ENCODE results near the gene STRADB.

STRADB gene

GRCh38 chr2:201403880-201404279 is 47.7 kb upstream of the STRADB start:
- H3K9me3 ChIP-seq (ENCODE audit: control insufficient read depth, insufficient read depth, low read length): no peaks in the 10 kb centered on the region
- no peaks in the 10 kb centered on the region for H3K79me2 ChIP-seq (ENCODE audit: control insufficient read depth, low read length)
- H3K27me3 ChIP-seq (ENCODE audit: control insufficient read depth, low read length): no peaks in the 10 kb centered on the region
- H3K27ac ChIP-seq (ENCODE audit: low read depth, low read length): no peak overlapping the region
- no peak overlapping the region for H3K4me3 ChIP-seq (ENCODE audit: low read length)
- TF ChIP-seq EZH2phosphoT487 (IDR thresholded peaks at IDR 0.05; ENCODE audit: borderline replicate concordance, low read length) (no peak), CTCF (IDR thresholded peaks at IDR 0.05; ENCODE audit: low read depth, low read length, poor library complexity, severe bottlenecking) (no peak)
- no peak overlapping the region for H3K4me2 ChIP-seq (ENCODE audit: low read length)
- no peaks in the 10 kb centered on the region for H3K36me3 ChIP-seq (ENCODE audit: control insufficient read depth, low read length)
- H4K20me1 ChIP-seq (ENCODE audit: control insufficient read depth, insufficient read depth, low read depth, low read length): no peaks in the 10 kb centered on the region
- H3K4me1 ChIP-seq (ENCODE audit: control insufficient read depth, low read length): no peaks in the 10 kb centered on the region
- H3K9me2 ChIP-seq (replicated peaks; ENCODE audit: control insufficient read depth, low read length): no peaks in the 10 kb centered on the region
- no peaks in the 10 kb centered on the region for H3F3A ChIP-seq (ENCODE audit: control insufficient read depth, insufficient read depth)

DNA sequence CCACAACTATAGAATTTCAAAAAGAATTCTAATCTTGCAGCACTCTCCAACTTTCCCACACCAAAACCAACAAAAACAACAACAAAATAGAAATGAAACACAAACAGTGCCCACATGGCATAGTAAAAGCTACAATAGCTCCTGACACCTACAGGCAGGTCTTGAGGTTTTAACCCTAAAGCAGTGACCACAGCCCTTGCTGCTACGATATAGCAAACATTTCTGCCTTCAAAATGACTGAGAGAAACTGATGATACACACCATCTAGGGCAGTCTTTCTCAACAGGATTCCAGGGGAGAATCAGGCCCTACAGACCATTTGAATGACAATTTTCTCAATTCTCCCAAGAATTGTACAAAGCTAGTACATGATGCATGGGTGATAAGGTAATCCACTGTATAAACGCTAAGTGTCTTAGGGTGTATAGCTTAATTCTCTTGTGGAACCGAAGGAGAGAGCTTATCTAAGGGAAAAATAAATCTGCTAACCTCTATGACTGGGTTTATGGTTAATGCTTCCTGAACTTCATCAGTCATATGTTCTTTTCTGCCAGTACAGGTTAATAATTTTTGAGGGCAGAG is 46.8 kb upstream of the STRADB start:
- H3K9me2 ChIP-seq (replicated peaks; ENCODE audit: control insufficient read depth, low read length): no peaks in the 10 kb centered on the region
- H4K20me1 ChIP-seq (ENCODE audit: control insufficient read depth, insufficient read depth, low read depth, low read length): no peaks in the 10 kb centered on the region
- H3F3A ChIP-seq (ENCODE audit: control insufficient read depth, insufficient read depth): no peaks in the 10 kb centered on the region
- H3K9me3 ChIP-seq (ENCODE audit: control insufficient read depth, insufficient read depth, low read length): no peaks in the 10 kb centered on the region
- no peak overlapping the region for H3K4me2 ChIP-seq (ENCODE audit: low read length)
- no peak overlapping the region for H3K27ac ChIP-seq (ENCODE audit: low read depth, low read length)
- no peaks in the 10 kb centered on the region for H3K27me3 ChIP-seq (ENCODE audit: control insufficient read depth, low read length)
- H3K4me1 ChIP-seq (ENCODE audit: control insufficient read depth, low read length): no peaks in the 10 kb centered on the region
- H3K36me3 ChIP-seq (ENCODE audit: control insufficient read depth, low read length): no peaks in the 10 kb centered on the region
- TF ChIP-seq CTCF (IDR thresholded peaks at IDR 0.05; ENCODE audit: low read depth, low read length, poor library complexity, severe bottlenecking) (no peak), EZH2phosphoT487 (IDR thresholded peaks at IDR 0.05; ENCODE audit: borderline replicate concordance, low read length) (no peak)
- no peak overlapping the region for H3K4me3 ChIP-seq (ENCODE audit: low read length)
- no peaks in the 10 kb centered on the region for H3K79me2 ChIP-seq (ENCODE audit: control insufficient read depth, low read length)

GRCh38 chr2:201406077-201406662 is 45.4 kb upstream of the STRADB start:
- no peaks in the 10 kb centered on the region for H4K20me1 ChIP-seq (ENCODE audit: control insufficient read depth, insufficient read depth, low read depth, low read length)
- H3K36me3 ChIP-seq (ENCODE audit: control insufficient read depth, low read length): no peaks in the 10 kb centered on the region
- H3F3A ChIP-seq (ENCODE audit: control insufficient read depth, insufficient read depth): no peaks in the 10 kb centered on the region
- no peak overlapping the region for H3K27ac ChIP-seq (ENCODE audit: low read depth, low read length)
- no peak for TF ChIP-seq CTCF (IDR thresholded peaks at IDR 0.05; ENCODE audit: low read depth, low read length, poor library complexity, severe bottlenecking)
- TF ChIP-seq EZH2phosphoT487 (IDR thresholded peaks at IDR 0.05; ENCODE audit: borderline replicate concordance, low read length): no peak
- H3K9me3 ChIP-seq (ENCODE audit: control insufficient read depth, insufficient read depth, low read length): no peaks in the 10 kb centered on the region
- no peak overlapping the region for H3K4me3 ChIP-seq (ENCODE audit: low read length)
- H3K9me2 ChIP-seq (replicated peaks; ENCODE audit: control insufficient read depth, low read length): no peaks in the 10 kb centered on the region
- no peak overlapping the region for H3K4me2 ChIP-seq (ENCODE audit: low read length)
- no peaks in the 10 kb centered on the region for H3K79me2 ChIP-seq (ENCODE audit: control insufficient read depth, low read length)
- H3K27me3 ChIP-seq (ENCODE audit: control insufficient read depth, low read length): no peaks in the 10 kb centered on the region
- H3K4me1 ChIP-seq (ENCODE audit: control insufficient read depth, low read length): no peaks in the 10 kb centered on the region
